ENCODE measurements around the gene DNER. TPM values are rescaled to one million over a fixed set of nuclear protein-coding genes. Genes with fewer than 3 reads are reported as not detected.

The DNER gene
- polyA plus RNA-seq, 1 donor (not counting 4 experiments of a cell fraction or from before 2014, with no cell fraction given) = 8.5 TPM

DNA sequence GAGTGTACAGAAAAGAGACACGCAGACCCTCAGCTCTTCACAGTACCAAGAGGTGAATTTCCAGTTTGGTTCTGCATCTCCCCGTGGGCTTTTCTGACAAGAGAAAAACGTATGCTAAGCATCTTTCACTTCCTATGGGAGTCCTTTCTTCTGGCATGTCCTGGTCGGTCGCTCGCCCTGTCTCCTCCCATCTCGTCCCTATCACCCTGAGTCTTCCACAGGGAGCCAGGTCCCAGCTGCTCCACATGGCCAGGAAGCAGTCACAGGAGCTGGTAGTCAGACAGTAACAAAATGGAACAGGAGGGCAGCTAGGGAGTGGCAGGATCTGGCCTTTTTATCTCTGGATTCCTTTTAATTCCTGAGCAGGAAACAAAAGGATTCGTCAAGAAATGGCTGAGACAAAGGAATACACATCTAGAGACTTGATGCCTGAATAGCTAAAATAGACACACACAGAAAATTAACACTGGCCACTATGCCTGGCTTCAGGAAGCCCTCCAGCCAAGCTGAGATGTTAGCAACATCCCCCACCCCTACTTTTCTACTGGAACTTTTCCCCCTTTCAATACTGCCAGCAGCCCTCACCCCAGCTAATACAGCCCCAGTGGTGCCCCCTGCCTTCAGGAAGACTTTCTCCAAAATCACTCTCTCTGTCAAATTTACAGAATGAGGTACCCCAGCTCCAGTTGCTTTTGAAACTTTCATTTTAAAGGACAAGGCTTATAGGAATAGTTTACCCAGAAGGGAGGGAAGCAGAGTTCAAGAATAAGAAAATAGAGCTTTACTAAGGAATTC, 136.1 kb downstream of the DNER start:
- DNase-seq (ENCODE audit: low read depth, low spot score) = no peak
- no peaks in the 10 kb centered on the region for H4K20me1 ChIP-seq (ENCODE audit: control insufficient read depth, extremely low read depth, insufficient read depth, low read length)
- H3K9ac ChIP-seq (ENCODE audit: control insufficient read depth, extremely low read depth, insufficient read depth, low read length) = no peak overlapping the region
- no peak overlapping the region for H3K4me3 ChIP-seq (ENCODE audit: control insufficient read depth in 2 of 3, extremely low read depth in 1 of 3, insufficient read depth in 2 of 3, low read depth in 1 of 3, low read length in 3 of 3)
- dilution Hi-C loops (cut with MboI; ENCODE audit: extremely low pct_ligation_motif_present, low sequenced_read_pairs) = no loop called here
- no peak overlapping the region for H3K4me2 ChIP-seq (ENCODE audit: control insufficient read depth, extremely low read depth, insufficient read depth, low read depth, low read length)
- no peak for FAIRE-seq
- no peaks in the 10 kb centered on the region for H3K9me3 ChIP-seq (ENCODE audit: control insufficient read depth, low read depth, low read length)
- no peaks in the 10 kb centered on the region for H3K79me2 ChIP-seq (ENCODE audit: control insufficient read depth, insufficient read depth, low read length)
- no peaks in the 10 kb centered on the region for H3K4me1 ChIP-seq (ENCODE audit: control insufficient read depth, extremely low read depth, insufficient read depth, low read length)
- no peaks in the 10 kb centered on the region for H3K9me1 ChIP-seq (ENCODE audit: control insufficient read depth, extremely low read depth, insufficient read depth, low read length)
- H2AFZ ChIP-seq (ENCODE audit: control insufficient read depth, low read length) = no peak overlapping the region
- peaks cover 0 to 3% of the 10 kb centered on the region in 2 experiments for H3K36me3 ChIP-seq (ENCODE audit: control insufficient read depth in 2 of 2, extremely low read depth in 1 of 2, insufficient read depth in 2 of 2, low read length in 2 of 2)
- no peak overlapping the region for H3K27ac ChIP-seq (ENCODE audit: control insufficient read depth, insufficient read depth, low read length)
- H3K27me3 ChIP-seq (ENCODE audit: control insufficient read depth, extremely low read depth, insufficient read depth, low read length) = no peaks in the 10 kb centered on the region
- TF ChIP-seq, protein P1, sequence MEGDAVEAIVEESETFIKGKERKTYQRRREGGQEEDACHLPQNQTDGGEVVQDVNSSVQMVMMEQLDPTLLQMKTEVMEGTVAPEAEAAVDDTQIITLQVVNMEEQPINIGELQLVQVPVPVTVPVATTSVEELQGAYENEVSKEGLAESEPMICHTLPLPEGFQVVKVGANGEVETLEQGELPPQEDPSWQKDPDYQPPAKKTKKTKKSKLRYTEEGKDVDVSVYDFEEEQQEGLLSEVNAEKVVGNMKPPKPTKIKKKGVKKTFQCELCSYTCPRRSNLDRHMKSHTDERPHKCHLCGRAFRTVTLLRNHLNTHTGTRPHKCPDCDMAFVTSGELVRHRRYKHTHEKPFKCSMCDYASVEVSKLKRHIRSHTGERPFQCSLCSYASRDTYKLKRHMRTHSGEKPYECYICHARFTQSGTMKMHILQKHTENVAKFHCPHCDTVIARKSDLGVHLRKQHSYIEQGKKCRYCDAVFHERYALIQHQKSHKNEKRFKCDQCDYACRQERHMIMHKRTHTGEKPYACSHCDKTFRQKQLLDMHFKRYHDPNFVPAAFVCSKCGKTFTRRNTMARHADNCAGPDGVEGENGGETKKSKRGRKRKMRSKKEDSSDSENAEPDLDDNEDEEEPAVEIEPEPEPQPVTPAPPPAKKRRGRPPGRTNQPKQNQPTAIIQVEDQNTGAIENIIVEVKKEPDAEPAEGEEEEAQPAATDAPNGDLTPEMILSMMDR (optimal IDR thresholded peaks at IDR 0.05 in 1 of 3, IDR thresholded peaks at IDR 0.05 in 1 of 3, conservative IDR thresholded peaks at IDR 0.05 in 1 of 3; ENCODE audit: extremely low read depth in 1 of 3, insufficient read depth in 2 of 3, low read length in 3 of 3) = no peak
- TF ChIP-seq EZH2 (IDR thresholded peaks at IDR 0.05; ENCODE audit: low read length) = no peak

DNA sequence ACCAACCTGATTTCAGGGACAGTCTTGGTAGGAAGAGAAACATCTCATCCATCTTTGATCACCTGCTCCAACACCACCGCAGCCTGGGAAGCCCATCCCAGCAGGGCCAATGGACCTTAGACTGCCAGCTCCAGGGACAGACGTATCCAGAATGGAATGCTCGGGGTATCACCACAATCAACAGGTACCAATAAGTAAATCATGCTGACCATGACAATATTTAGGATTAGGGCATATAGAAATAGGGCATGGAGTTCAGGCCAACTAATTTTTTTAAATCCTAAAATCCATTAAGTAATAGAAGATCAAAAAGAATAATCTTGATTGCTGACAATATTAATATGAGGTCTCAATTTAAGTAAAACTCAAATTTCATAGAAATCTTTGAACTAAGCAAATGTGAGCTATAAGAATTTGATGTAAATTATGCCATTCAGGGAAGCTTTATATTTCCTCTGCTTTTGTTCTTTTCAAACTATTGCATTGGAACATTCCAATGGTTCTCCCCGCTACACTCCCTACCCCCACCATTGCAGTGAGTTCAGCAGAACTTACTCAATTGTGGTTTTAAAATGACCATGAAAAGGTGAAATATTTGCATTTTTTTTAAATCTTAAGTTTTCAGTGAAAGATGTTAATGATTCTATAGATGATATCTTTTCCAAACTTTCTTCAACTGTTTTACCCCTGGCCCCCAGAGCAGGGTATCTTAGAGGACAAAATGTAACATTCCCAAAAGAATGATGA, 138.6 kb downstream of the DNER start:
- H3K9me3 ChIP-seq (ENCODE audit: control insufficient read depth, low read depth, low read length) = no peaks in the 10 kb centered on the region
- H3K9ac ChIP-seq (ENCODE audit: control insufficient read depth, extremely low read depth, insufficient read depth, low read length) = no peak overlapping the region
- FAIRE-seq (no peak), DNase-seq (ENCODE audit: low read depth, low spot score) (no peak)
- H3K4me2 ChIP-seq (ENCODE audit: control insufficient read depth, extremely low read depth, insufficient read depth, low read depth, low read length) = no peak overlapping the region
- no peaks in the 10 kb centered on the region for H4K20me1 ChIP-seq (ENCODE audit: control insufficient read depth, extremely low read depth, insufficient read depth, low read length)
- no peaks in the 10 kb centered on the region for H3K79me2 ChIP-seq (ENCODE audit: control insufficient read depth, insufficient read depth, low read length)
- H3K36me3 ChIP-seq (ENCODE audit: control insufficient read depth in 2 of 2, extremely low read depth in 1 of 2, insufficient read depth in 2 of 2, low read length in 2 of 2) = no peaks in the 10 kb centered on the region
- dilution Hi-C loops (cut with MboI; ENCODE audit: extremely low pct_ligation_motif_present, low sequenced_read_pairs) = no loop called here
- H3K9me1 ChIP-seq (ENCODE audit: control insufficient read depth, extremely low read depth, insufficient read depth, low read length) = no peaks in the 10 kb centered on the region
- H3K27me3 ChIP-seq (ENCODE audit: control insufficient read depth, extremely low read depth, insufficient read depth, low read length) = no peaks in the 10 kb centered on the region
- H3K4me3 ChIP-seq (ENCODE audit: control insufficient read depth in 2 of 3, extremely low read depth in 1 of 3, insufficient read depth in 2 of 3, low read depth in 1 of 3, low read length in 3 of 3) = no peak overlapping the region
- H2AFZ ChIP-seq (ENCODE audit: control insufficient read depth, low read length) = no peak overlapping the region
- H3K4me1 ChIP-seq (ENCODE audit: control insufficient read depth, extremely low read depth, insufficient read depth, low read length) = no peaks in the 10 kb centered on the region
- no peak overlapping the region for H3K27ac ChIP-seq (ENCODE audit: control insufficient read depth, insufficient read depth, low read length)
- TF ChIP-seq, protein P1 (optimal IDR thresholded peaks at IDR 0.05 in 1 of 3, IDR thresholded peaks at IDR 0.05 in 1 of 3, conservative IDR thresholded peaks at IDR 0.05 in 1 of 3; ENCODE audit: extremely low read depth in 1 of 3, insufficient read depth in 2 of 3, low read length in 3 of 3) = no peak
- no peak for TF ChIP-seq EZH2 (IDR thresholded peaks at IDR 0.05; ENCODE audit: low read length)

Data from keratinocyte (primary cell).